ENCODE results near the gene NOTCH1.
"Not testable (repeated sequence)": the region's sequence is repeated elsewhere in the genome, so short reads cannot be mapped to it uniquely, and the experiment has no call there.

Gene NOTCH1

DNA sequence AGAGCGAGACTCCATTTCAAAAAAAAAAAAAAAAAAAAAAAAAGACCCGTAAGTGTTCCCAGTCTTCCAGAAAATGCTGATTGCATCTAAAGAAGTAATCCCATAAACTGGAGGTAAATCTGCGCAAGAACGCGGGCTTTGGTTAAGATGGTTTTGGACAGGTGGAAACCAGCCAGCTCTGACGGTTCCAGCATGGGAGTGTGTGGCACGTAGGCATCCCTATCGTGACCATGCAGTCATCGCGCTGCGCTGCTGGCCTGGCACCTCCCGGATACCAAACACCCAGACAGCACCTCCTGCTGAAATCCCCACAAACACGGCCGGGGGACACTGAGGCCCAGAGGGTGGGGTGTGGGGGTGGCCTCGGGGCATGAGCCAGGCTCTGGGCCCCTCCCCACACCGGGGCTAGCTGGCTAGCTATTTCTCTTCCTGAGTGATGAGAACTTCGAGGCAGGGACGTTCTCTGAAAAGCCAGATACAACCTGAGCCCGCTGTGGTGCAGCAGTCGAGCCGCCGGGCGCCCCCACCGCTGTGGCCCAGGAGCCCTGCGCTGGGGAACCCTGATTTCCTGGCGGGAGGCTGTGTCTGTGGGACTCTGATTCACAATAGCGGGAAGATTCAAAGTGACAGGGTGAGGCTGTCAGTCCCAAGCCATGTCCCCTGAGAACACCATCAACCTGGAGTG is 32.2 kb upstream of the NOTCH1 start:
- TF ChIP-seq ZFP3 (CRISPR knock-in tag; IDR thresholded peaks at IDR 0.05) (no peak), BACH2 (CRISPR knock-in tag; IDR thresholded peaks at IDR 0.05; ENCODE audit: borderline replicate concordance) (no peak), GLIS3 (CRISPR knock-in tag; IDR thresholded peaks at IDR 0.05) (no peak), ZFP30 (CRISPR knock-in tag; IDR thresholded peaks at IDR 0.05) (no peak)
- TF ChIP-seq, protein P1, sequence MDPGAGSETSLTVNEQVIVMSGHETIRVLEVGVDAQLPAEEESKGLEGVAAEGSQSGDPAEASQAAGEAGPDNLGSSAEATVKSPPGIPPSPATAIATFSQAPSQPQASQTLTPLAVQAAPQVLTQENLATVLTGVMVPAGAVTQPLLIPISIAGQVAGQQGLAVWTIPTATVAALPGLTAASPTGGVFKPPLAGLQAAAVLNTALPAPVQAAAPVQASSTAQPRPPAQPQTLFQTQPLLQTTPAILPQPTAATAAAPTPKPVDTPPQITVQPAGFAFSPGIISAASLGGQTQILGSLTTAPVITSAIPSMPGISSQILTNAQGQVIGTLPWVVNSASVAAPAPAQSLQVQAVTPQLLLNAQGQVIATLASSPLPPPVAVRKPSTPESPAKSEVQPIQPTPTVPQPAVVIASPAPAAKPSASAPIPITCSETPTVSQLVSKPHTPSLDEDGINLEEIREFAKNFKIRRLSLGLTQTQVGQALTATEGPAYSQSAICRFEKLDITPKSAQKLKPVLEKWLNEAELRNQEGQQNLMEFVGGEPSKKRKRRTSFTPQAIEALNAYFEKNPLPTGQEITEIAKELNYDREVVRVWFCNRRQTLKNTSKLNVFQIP (CRISPR knock-in tag; IDR thresholded peaks at IDR 0.05; ENCODE audit: borderline replicate concordance, low read depth), result no peak
- TF ChIP-seq, protein P2, sequence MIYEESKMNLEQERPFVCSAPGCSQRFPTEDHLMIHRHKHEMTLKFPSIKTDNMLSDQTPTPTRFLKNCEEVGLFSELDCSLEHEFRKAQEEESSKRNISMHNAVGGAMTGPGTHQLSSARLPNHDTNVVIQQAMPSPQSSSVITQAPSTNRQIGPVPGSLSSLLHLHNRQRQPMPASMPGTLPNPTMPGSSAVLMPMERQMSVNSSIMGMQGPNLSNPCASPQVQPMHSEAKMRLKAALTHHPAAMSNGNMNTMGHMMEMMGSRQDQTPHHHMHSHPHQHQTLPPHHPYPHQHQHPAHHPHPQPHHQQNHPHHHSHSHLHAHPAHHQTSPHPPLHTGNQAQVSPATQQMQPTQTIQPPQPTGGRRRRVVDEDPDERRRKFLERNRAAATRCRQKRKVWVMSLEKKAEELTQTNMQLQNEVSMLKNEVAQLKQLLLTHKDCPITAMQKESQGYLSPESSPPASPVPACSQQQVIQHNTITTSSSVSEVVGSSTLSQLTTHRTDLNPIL (CRISPR knock-in tag; IDR thresholded peaks at IDR 0.05; ENCODE audit: low read depth), result no peak
- no peak for ATAC-seq

DNA sequence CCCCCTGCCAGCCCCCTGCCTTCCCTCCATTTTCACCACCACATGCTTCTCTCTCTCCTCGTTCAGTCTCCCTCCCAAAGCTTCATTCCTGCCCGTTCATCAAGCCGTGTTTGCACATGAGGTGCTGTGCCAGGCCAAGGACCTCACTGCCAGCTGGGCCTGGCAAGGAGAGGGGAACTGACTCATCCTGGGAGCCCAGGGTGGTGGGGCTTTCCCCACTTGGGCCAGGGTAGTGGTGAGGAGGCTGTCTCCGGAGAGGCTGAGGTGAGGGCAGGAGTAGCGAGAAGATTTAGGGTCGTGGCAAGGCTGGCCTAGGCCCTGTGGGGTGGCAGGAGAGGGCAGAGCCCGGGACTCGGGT is 30.4 kb upstream of the NOTCH1 start:
- peak; percentile 66 for ATAC-seq

DNA sequence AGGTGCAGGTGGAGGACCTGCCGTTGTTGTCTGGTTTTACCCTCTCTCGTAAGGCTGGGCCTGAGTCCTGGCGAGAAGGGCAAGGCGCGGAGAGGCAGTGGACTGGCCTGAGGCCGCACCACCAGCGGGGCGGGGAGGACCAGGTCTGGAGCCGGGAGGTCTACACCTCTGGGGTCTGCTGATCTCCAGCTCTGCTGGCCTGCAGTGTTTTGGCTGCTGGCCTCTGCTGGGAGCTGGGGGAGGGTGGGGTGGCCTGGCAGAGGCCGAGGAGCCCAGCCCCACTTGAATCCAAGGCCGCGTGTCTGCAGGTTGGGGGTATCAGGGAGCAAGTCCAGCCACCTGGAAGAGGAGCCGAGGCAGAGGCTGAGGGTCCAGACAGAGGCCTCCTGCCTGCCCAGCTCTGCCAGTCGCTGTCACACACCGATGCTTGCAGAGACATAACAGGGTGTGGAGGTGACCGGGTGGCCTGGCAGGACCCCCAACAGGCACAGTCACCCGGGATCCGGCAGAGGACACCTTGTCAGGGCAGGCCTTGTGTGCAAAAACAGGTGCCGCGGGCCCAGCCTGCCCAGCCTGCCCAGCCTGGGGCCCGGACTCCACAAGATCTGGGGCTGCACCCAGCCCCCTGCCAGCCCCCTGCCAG is 29.9 kb upstream of the NOTCH1 start:
- TF ChIP-seq, protein P2 (CRISPR knock-in tag; IDR thresholded peaks at IDR 0.05; ENCODE audit: low read depth), result no peak
- TF ChIP-seq ISL1 (CRISPR knock-in tag; IDR thresholded peaks at IDR 0.05), result no peak
- TF ChIP-seq ESRRG (CRISPR knock-in tag; IDR thresholded peaks at IDR 0.05), result no peak
- no peak for TF ChIP-seq ZNF70 (CRISPR knock-in tag; IDR thresholded peaks at IDR 0.05)
- no peak for TF ChIP-seq BACH2 (CRISPR knock-in tag; IDR thresholded peaks at IDR 0.05; ENCODE audit: borderline replicate concordance)
- no peak for ATAC-seq

More for the DNA sequence above, 30.4 kb upstream of the NOTCH1 start:
- TF ChIP-seq TCF4 (CRISPR knock-in tag; IDR thresholded peaks at IDR 0.05; ENCODE audit: borderline replicate concordance), result no peak
- no peak for TF ChIP-seq SNAI2 (CRISPR knock-in tag; IDR thresholded peaks at IDR 0.05)
- TF ChIP-seq ZNF8 (CRISPR knock-in tag; IDR thresholded peaks at IDR 0.05), result no peak
- TF ChIP-seq, protein P3, sequence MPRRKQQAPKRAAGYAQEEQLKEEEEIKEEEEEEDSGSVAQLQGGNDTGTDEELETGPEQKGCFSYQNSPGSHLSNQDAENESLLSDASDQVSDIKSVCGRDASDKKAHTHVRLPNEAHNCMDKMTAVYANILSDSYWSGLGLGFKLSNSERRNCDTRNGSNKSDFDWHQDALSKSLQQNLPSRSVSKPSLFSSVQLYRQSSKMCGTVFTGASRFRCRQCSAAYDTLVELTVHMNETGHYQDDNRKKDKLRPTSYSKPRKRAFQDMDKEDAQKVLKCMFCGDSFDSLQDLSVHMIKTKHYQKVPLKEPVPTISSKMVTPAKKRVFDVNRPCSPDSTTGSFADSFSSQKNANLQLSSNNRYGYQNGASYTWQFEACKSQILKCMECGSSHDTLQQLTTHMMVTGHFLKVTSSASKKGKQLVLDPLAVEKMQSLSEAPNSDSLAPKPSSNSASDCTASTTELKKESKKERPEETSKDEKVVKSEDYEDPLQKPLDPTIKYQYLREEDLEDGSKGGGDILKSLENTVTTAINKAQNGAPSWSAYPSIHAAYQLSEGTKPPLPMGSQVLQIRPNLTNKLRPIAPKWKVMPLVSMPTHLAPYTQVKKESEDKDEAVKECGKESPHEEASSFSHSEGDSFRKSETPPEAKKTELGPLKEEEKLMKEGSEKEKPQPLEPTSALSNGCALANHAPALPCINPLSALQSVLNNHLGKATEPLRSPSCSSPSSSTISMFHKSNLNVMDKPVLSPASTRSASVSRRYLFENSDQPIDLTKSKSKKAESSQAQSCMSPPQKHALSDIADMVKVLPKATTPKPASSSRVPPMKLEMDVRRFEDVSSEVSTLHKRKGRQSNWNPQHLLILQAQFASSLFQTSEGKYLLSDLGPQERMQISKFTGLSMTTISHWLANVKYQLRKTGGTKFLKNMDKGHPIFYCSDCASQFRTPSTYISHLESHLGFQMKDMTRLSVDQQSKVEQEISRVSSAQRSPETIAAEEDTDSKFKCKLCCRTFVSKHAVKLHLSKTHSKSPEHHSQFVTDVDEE (CRISPR knock-in tag; IDR thresholded peaks at IDR 0.05), result no peak

DNA sequence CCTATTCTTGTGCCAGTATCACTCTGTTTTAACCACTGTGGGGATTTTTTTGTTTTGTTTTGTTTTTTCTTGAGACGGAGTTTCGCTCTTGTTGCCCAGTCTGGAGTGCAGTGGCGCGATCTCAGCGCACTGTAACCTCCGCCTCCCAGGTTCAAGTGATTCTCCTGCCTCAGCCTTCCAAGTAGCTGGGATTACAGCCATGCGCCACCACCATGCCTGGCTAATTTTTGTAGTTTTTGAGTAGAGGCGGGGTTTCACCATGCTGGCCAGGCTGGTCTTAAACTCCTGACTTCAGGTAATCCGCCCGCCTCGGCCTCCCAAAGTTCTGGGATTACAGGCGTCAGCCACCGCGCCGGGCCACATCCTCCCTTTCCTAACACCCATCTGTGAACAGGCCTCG is 28.8 kb upstream of the NOTCH1 start:
- ATAC-seq, result not testable (repeated sequence)

DNA sequence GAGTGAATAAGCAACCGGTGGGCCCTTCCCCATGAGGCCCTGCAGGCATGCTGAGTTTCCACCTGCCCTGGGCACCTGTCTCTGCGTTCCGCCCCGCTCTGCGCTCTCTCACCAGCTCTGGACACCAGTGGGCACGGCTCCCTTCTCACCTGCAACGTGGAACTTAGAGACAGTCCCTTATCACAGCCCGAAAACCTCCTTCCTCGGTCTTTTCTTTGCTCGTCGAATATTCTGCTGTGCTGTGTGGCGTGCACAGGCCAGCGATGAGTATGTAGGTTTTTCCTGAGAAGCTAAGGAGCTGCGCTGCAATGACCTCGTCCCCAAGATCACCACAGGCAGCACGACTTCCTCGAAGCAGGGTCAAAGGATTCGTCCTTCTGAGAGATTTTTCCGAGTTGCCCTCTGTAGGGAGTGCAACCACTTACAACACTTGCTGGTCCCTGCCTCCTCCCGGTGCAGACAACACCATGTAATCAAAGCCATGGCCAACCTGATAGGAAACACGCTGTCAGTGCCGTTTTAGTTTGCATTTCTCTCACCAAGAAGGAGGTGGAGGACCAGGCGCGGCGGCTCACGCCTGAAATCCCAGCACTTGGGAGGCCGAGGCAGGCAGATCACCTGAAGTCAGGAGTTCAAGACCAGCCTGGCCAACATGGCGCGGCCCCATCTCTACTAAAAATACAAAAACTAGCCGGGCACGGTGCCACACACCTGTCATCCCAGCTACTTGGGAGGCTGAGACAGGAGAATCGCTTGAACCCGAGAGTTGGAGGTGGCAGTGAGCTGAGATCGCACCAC is 27.2 kb upstream of the NOTCH1 start:
- no peak for ATAC-seq
- TF ChIP-seq GLIS3 (CRISPR knock-in tag; IDR thresholded peaks at IDR 0.05), result no peak
- TF ChIP-seq TOX (CRISPR knock-in tag; IDR thresholded peaks at IDR 0.05; ENCODE audit: borderline replicate concordance), result no peak
- no peak for TF ChIP-seq ZNF565 (CRISPR knock-in tag; conservative IDR thresholded peaks at IDR 0.05; ENCODE audit: low read depth)
- TF ChIP-seq, protein P2 (CRISPR knock-in tag; IDR thresholded peaks at IDR 0.05; ENCODE audit: low read depth), result no peak
- no peak for TF ChIP-seq BACH2 (CRISPR knock-in tag; IDR thresholded peaks at IDR 0.05; ENCODE audit: borderline replicate concordance)
- no peak for TF ChIP-seq ZFP30 (CRISPR knock-in tag; IDR thresholded peaks at IDR 0.05)
- TF ChIP-seq, protein P4, sequence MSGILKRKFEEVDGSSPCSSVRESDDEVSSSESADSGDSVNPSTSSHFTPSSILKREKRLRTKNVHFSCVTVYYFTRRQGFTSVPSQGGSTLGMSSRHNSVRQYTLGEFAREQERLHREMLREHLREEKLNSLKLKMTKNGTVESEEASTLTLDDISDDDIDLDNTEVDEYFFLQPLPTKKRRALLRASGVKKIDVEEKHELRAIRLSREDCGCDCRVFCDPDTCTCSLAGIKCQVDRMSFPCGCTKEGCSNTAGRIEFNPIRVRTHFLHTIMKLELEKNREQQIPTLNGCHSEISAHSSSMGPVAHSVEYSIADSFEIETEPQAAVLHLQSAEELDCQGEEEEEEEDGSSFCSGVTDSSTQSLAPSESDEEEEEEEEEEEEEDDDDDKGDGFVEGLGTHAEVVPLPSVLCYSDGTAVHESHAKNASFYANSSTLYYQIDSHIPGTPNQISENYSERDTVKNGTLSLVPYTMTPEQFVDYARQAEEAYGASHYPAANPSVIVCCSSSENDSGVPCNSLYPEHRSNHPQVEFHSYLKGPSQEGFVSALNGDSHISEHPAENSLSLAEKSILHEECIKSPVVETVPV (CRISPR knock-in tag; IDR thresholded peaks at IDR 0.05), result no peak
- TF ChIP-seq ESRRG (CRISPR knock-in tag; IDR thresholded peaks at IDR 0.05), result no peak
- TF ChIP-seq SNAI2 (CRISPR knock-in tag; IDR thresholded peaks at IDR 0.05), result no peak
- TF ChIP-seq ARNTL (CRISPR knock-in tag; IDR thresholded peaks at IDR 0.05; ENCODE audit: borderline replicate concordance, low read depth), result no peak
- TF ChIP-seq ZC3H10 (CRISPR knock-in tag; IDR thresholded peaks at IDR 0.05), result no peak
- TF ChIP-seq ISL1 (CRISPR knock-in tag; IDR thresholded peaks at IDR 0.05), result no peak
- no peak for TF ChIP-seq OSR1 (CRISPR knock-in tag; IDR thresholded peaks at IDR 0.05)

Data from SK-N-SH treated with all-trans-retinoic acid at 6 μM for 48 hours (cell line).